GF-D8 (cell line): ENCODE data around the gene ADGRL1.

Experiments used
- DNase-seq: peaks from one replicate; lab custom pipeline; 2025; lab: John Stamatoyannopoulos, UW

The ADGRL1 gene

DNA sequence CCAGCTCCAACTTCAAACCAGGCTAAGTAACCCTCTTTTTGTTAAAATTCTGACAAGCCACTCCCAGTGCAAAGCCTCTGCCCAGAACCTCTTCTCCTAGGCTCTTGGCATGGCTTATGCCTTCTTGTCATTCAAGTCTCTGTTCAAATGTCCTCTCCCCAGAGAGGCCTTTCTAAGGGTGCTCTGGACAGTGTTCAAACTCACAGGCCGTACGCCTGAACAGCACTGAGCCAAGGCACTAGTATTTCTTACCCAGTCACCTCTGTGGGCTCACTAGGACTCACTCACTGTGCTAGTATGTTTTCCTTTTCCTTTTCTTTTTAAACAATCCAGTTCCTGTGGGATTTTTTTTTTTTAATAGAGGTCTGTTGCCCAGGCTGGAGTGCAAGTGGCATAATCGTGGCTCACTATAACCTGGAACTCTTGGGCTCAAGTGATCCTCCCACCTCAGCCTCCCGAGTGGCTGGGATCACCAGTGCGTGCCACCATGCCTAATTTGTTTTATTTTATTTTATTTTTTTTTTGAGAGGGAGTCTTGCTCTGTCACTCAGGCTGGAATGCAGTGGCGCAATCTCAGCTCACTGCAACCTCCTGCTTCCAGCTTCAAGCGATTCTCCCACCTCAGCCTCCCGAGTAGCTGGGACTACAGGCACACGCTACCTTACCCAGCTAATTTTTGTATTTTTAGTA lies 67.2 kb downstream of the ADGRL1 start:
- DNase-seq: no peak

DNA sequence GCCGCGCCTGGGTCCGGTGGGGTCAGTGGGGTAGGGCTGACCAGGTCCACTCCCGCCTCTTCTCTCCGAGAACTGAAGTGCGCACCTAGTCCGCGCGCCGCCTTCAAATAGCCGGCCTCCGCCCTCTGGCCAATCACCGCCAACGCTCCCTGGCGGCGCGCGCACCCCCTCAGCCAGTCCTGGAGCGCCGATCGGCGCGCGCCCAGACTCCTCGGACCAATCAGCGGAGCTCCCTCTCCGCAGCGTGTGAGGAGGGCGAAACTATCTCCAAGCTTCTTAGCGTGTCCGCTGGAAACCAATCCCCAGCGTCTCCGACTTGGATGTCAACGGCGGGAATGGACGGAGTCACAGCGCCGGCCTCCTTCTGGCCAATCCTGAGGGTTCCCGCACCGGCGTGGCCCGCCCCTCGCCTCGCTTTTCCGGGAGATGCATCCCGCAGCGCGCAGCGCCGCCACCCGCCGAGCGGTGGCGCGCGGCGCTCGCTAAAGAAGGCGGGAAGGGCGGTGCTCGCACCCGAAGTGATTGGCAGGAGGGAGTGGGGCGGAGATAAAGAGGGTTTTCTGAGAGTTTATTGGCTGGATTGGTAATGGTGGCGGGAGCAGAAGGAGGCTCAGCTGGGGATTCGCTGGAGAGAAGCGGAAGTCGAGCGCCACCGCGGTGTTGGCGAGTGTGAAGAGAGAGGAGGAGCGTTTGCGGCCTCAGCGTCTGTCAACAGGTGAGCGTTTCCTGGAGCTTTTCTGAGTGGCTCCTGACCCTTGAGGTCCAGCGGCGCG lies 69.3 kb downstream of the ADGRL1 start, which contains the start of gene ASF1B:
ASF1B (minus strand) TSS at position 81 of the 773 bp plus-strand sequence. CDS start 133 bp downstream, outside the sequence.
- peak; percentile 100 for DNase-seq

GRCh38 chr19:14135985-14136508 lies 69.9 kb downstream of the ADGRL1 start:
- DNase-seq: no peak

GRCh38 chr19:14135355-14135754 lies 70.6 kb downstream of the ADGRL1 start:
- DNase-seq: no peak

DNA sequence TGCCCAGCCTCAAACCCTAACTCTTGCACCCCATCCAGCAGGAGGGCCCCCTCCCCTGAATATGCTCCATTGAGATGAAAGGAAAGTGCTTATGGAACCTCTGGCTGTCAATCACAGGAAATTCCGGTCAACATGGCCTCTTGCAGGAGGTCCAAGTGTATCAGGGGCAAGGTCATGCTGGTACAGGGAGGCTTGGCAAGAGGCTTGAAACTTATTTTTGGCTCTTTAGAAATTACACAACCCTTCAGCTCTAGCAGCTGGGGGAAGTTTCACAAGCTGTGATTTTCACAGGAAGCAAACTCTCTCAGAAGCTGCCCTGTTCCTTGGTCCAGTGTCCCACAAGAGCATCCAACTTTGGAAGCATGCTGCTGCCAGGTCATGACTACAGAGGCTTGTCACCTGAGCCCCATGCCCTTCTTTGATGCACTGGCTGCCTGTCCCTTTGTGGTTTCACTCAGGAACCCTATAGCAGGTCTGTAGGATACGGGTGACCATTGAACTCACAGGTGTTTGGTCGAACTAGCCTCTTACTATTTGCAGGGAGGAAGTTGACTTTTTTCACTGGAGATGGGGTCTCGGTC lies 78.0 kb downstream of the ADGRL1 start:
- DNase-seq: peak; percentile 63

- DNase-seq: no peak
Observed at GRCh38 chr19:14127176-14127575, 78.8 kb downstream of the ADGRL1 start.

GRCh38 chr19:14122924-14123323 lies 83.0 kb downstream of the ADGRL1 start:
- no peak for DNase-seq

DNA sequence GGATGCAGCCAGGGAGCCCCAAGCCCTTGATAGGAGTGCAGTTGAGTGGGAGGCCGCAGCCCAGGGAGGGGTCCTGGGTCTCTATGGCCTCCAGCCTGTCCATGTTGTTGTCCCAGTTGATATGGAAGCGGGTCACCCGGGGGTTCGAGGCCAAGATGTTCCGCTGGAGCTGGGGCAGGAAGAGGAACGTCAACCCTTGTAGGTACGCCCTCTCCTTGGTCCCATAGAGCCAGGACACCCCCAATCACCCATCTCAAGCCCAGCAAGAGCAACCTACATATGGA lies 85.5 kb downstream of the ADGRL1 start:
- no peak for DNase-seq

DNA sequence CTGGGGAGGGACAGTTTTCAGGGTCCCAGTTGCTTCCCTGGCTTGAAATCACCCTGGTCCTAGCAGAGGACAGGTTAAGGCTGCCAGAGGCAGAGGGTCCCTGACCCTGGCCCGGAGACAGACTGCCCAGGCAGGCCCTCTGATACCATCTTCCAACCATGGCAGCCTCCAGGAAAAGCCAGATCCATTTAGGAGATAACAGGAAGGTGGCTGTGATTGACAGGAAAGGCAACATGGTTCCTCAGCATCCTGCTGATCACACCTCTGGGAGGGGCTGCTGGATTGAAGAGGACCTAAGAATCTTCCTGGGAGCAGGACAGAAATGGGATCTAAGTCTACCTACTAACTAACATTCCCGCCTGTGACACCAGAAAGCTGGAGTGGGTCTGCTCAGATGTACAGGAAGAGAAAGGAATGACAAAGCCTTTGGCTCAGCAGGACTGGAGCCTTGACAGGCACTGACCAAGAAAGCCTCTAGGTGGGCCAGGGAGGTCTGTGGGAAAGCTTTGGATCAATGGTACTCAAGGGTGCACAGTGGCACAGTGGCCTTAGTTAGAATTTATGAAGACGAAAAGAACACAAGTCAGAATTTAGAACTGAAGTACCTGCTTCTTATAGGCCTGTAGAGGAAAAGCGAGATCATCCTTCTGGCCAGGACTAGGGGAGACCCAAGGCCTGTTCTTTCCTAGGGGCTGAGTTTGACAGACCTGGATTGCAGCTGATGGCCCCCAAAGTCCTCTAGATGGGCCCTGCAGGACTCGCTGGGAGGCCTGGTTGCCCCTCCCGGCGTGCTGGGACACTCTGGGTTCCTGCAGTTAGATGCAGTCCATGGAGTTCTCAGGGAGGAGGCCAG lies 86.1 kb downstream of the ADGRL1 start:
- DNase-seq: no peak

DNA sequence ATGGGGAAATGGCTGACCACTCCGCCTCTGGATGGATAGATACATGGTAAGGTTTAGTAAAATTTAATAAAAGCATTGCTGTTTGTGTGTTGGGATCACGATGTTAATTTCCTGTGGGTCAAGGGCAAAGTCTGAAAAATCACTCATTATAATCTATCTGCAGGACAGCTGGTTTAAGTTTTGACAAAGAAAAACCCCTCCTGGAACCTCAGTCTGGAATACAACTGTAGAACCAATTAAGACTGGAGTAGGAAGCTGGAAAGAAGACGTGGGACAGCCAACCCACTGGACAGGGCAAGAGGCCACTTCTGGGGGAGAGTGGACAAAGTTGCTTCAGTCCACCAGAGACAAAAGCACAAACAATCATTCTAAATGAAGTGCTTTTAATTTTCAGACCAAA lies 86.8 kb downstream of the ADGRL1 start:
- DNase-seq: no peak

DNA sequence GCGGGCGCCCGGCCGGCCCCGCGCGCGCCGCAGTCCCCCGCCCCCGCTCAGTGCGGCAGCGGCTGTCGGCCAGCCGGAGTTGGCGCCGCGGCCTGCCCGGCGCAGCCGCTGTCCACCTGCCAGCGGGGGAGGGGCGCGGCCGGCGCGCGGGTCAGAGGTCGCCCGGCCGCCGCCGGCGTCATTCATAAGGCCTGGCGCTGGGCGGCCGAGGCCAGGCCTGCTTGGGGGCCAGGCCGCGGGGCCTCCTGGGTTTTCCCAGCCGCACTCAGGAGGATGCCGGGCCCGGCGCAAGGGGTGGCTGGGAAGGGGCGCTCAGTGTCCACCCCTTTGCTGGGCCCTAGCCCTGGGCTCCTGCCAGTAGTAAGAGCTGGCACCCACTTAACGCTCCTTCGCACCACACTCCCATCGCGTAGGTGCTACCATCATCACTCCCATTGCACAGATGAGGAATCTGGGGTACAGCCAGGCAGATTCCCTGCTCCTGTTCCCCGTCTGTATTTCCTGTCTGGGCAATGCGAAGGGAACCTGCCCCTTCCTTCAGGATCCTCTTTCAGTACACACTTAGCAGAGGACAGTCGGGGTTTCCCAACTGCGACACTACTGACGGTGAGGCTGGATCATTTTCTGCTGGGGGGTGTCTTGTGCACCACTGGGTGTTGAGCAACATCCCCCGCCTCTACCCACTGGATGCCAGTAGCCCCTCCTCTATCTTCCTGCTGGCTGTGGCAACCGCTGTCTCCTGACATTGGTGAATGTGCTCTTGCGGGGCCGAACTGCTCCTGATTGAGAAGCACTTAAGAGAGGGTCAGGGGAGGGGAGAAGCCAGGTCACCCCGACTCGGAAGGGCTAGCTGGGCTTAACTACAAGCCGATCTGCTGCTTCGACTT lies 87.6 kb downstream of the ADGRL1 start:
- peak; percentile 94 for DNase-seq

- peak; percentile 93 for DNase-seq
Observed at GRCh38 chr19:14117668-14118164, 88.3 kb downstream of the ADGRL1 start, which contains the start of gene PRKACA. PRKACA (minus strand) TSS chr19:14117762; CDS start chr19:14117547, 215 bp downstream.

- no peak for DNase-seq
Observed at GRCh38 chr19:14116918-14117578, 88.9 kb downstream of the ADGRL1 start.

- no peak for DNase-seq
Observed at GRCh38 chr19:14116525-14116917, 89.4 kb downstream of the ADGRL1 start.

- no peak for DNase-seq
Observed at GRCh38 chr19:14115756-14116155, 90.2 kb downstream of the ADGRL1 start.

GRCh38 chr19:14114854-14115253 lies 91.1 kb downstream of the ADGRL1 start:
- DNase-seq: peak; percentile 42

GRCh38 chr19:14114439-14114838 lies 91.5 kb downstream of the ADGRL1 start:
- no peak for DNase-seq

- no peak for DNase-seq
Observed at GRCh38 chr19:14113762-14114414, 92.1 kb downstream of the ADGRL1 start.

DNA sequence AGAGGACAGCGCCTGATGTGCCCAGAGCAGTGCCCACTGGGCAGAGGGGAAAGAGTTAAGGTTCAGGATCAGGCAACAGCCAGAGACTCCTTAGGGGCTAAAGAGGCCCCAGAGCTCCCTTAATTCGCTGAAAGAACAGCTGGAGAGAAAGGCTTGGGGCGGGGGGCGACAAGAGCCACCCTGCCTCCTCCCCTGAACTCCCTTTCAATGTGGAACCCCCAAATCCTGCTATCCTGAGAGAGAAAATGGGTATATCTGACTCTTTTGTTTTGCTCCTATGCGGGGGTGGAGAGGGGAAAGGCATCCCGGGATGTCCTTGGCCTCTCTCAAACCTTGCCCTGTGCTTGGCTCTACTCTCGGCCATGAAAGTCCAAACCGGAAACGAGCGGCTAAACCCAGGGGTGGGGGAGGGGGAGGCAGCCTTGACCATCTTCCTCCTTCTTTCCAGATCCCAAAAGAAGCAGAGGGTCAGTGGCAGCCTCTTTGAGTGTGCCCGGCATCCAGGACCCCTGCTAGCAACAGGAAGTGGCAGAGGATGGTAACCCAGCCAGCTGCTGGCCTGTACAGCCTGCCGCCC lies 93.1 kb downstream of the ADGRL1 start:
- no peak for DNase-seq
